GM23248 (cell line): ENCODE data around the gene ODAD4.

Experiments
- EZH2 ChIP-seq: fragments of 200-600 bp; sonication (generic); IDR thresholded peaks from 2 replicates; pipeline ENCODE4 v1.6.1; 2018; ENCODE audit warnings: antibody characterized with exemption, mild to moderate bottlenecking; ENCODE audit not compliant: insufficient read depth, poor library complexity, severe bottlenecking
- EZH2phosphoT487 ChIP-seq: fragments of 200-600 bp; sonication (generic); IDR thresholded peaks from 2 replicates; pipeline ENCODE4 v1.6.1; 2018; ENCODE audit warnings: antibody characterized with exemption, moderate library complexity, mild to moderate bottlenecking, low read depth; ENCODE audit not compliant: insufficient read depth

- TF ChIP-seq EZH2, result no peak
- no peak for TF ChIP-seq EZH2phosphoT487
Measured at GRCh38 chr17:41909088-41909487, 21.3 kb upstream of the ODAD4 start.
